Keratinocyte (primary cell): ENCODE data around the gene FREM2.

Experiments used
- EZH2 ChIP-seq: IDR thresholded peaks from one replicate; pipeline ENCODE4 v1.6.1; 2012; ENCODE audit warnings: inconsistent platforms, mild to moderate bottlenecking, low read length, moderate library complexity
- TF ChIP-seq, protein P1 (sequence below), 3 experiments: IDR thresholded peaks in 1 of 3; conservative IDR thresholded peaks in 1 of 3; optimal IDR thresholded peaks in 1 of 3; 2 replicates in 2 of 3; 3 replicates in 1 of 3; pipeline versions ENCODE3 to v1.5.1; 2011; ENCODE audit warnings: low read length in 3 of 3, mild to moderate bottlenecking in 3 of 3, moderate library complexity in 2 of 3, control low read depth in 1 of 3, inconsistent platforms in 1 of 3; ENCODE audit not compliant: insufficient read depth in 2 of 3; ENCODE audit errors: extremely low read depth in 1 of 3

- TF ChIP-seq, protein P1, sequence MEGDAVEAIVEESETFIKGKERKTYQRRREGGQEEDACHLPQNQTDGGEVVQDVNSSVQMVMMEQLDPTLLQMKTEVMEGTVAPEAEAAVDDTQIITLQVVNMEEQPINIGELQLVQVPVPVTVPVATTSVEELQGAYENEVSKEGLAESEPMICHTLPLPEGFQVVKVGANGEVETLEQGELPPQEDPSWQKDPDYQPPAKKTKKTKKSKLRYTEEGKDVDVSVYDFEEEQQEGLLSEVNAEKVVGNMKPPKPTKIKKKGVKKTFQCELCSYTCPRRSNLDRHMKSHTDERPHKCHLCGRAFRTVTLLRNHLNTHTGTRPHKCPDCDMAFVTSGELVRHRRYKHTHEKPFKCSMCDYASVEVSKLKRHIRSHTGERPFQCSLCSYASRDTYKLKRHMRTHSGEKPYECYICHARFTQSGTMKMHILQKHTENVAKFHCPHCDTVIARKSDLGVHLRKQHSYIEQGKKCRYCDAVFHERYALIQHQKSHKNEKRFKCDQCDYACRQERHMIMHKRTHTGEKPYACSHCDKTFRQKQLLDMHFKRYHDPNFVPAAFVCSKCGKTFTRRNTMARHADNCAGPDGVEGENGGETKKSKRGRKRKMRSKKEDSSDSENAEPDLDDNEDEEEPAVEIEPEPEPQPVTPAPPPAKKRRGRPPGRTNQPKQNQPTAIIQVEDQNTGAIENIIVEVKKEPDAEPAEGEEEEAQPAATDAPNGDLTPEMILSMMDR (optimal IDR thresholded peaks at IDR 0.05 in 1 of 3, IDR thresholded peaks at IDR 0.05 in 1 of 3, conservative IDR thresholded peaks at IDR 0.05 in 1 of 3; ENCODE audit: extremely low read depth in 1 of 3, insufficient read depth in 2 of 3, low read length in 3 of 3) = no peak
- no peak for TF ChIP-seq EZH2
These were observed 13.2 kb downstream of the FREM2 start for GRCh38 chr13:38700051-38700450.
